Measurements from ENCODE around the gene AIPL1. TPM values are rescaled to one million over a fixed set of nuclear protein-coding genes. Genes with fewer than 3 reads are reported as not detected.

The AIPL1 gene
- total RNA-seq, 1 experiment from 2014 or later: 0.46 TPM

- TF ChIP-seq ZBTB21 (CRISPR knock-in tag; IDR thresholded peaks at IDR 0.05; ENCODE audit: borderline replicate concordance) (no peak), MAX (CRISPR knock-in tag; IDR thresholded peaks at IDR 0.05) (no peak), ATF2 (CRISPR knock-in tag; IDR thresholded peaks at IDR 0.05; ENCODE audit: borderline replicate concordance, low read depth) (no peak), ATF6 (CRISPR knock-in tag; IDR thresholded peaks at IDR 0.05) (no peak), SOX15 (CRISPR knock-in tag; IDR thresholded peaks at IDR 0.05) (no peak), JAZF1 (CRISPR knock-in tag; IDR thresholded peaks at IDR 0.05) (no peak), ZNF121 (CRISPR knock-in tag; IDR thresholded peaks at IDR 0.05) (no peak), NFATC4 (CRISPR knock-in tag; IDR thresholded peaks at IDR 0.05) (no peak), ZNF532 (CRISPR knock-in tag; IDR thresholded peaks at IDR 0.05; ENCODE audit: borderline replicate concordance) (no peak), ETV6 (CRISPR knock-in tag; IDR thresholded peaks at IDR 0.05) (no peak), ZNF219 (CRISPR knock-in tag; IDR thresholded peaks at IDR 0.05; ENCODE audit: borderline replicate concordance) (no peak), CDX4 (CRISPR knock-in tag; IDR thresholded peaks at IDR 0.05; ENCODE audit: borderline replicate concordance) (no peak), TCF7 (CRISPR knock-in tag; IDR thresholded peaks at IDR 0.05; ENCODE audit: low read depth) (no peak), TP53 (CRISPR knock-in tag; IDR thresholded peaks at IDR 0.05) (no peak), EMX1 (CRISPR knock-in tag; IDR thresholded peaks at IDR 0.05) (no peak), ZNF232 (CRISPR knock-in tag; IDR thresholded peaks at IDR 0.05) (no peak), FOXJ3 (CRISPR knock-in tag; IDR thresholded peaks at IDR 0.05; ENCODE audit: borderline replicate concordance) (no peak), ZNF671 (CRISPR knock-in tag; IDR thresholded peaks at IDR 0.05) (no peak)
- H3K4me1 Mint-ChIP-seq: no peaks in the 10 kb centered on the region
- no peaks in the 10 kb centered on the region for H3K36me3 Mint-ChIP-seq
- ATAC-seq (no peak), DNase-seq (ENCODE audit: low spot score) (no peak)
- no peaks in the 10 kb centered on the region for H3K9me3 Mint-ChIP-seq
- CTCF ChIA-PET: no interaction called here
- POLR2A ChIA-PET: no interaction called here
- no peak overlapping the region for H3K4me3 Mint-ChIP-seq
- no peak overlapping the region for H3K27ac Mint-ChIP-seq
- H3K27me3 Mint-ChIP-seq (ENCODE audit: low read depth): no peaks in the 10 kb centered on the region
These were observed 26.6 kb downstream of the AIPL1 start for GRCh38 chr17:6408276-6408675.

GRCh38 chr17:6402258-6402657 is 32.7 kb downstream of the AIPL1 start:
- ATAC-seq (no peak), DNase-seq (ENCODE audit: low spot score) (no peak)
- Mint-ChIP-seq H3K9me3 (peaks cover 4% of the 10 kb centered on the region), H3K4me3 (no peak overlapping the region), H3K4me1 (no peaks in the 10 kb centered on the region), H3K27me3 (ENCODE audit: low read depth) (no peaks in the 10 kb centered on the region; the same call in 1 of the 2 replicates), H3K36me3 (peaks cover 4% of the 10 kb centered on the region), H3K27ac (no peak overlapping the region)
- ChIA-PET POLR2A (no interaction called here), CTCF (interaction anchor here (1.5 to 2.5 kb wide), 2 partner anchors 10 to 111 kb away, joined by 4 to 7 read pairs; no protein-coding TSS in a partner anchor)
- TF ChIP-seq IRF2 (CRISPR knock-in tag; IDR thresholded peaks at IDR 0.05; ENCODE audit: borderline replicate concordance, low read depth): no peak
- no peak for TF ChIP-seq ZNF138 (CRISPR knock-in tag; conservative IDR thresholded peaks at IDR 0.05)
- TF ChIP-seq E2F4 (CRISPR knock-in tag; IDR thresholded peaks at IDR 0.05; ENCODE audit: borderline replicate concordance, low read depth): no peak
- no peak for TF ChIP-seq ELF4 (CRISPR knock-in tag; IDR thresholded peaks at IDR 0.05; ENCODE audit: low read depth)
- no peak for TF ChIP-seq RORB (CRISPR knock-in tag; IDR thresholded peaks at IDR 0.05)
- no peak for TF ChIP-seq FOXP4 (CRISPR knock-in tag; IDR thresholded peaks at IDR 0.05)

Data from WTC11 (cell line).